ENCODE data around the gene GPATCH1.

GRCh38 chr19:33168528-33168927, 87.5 kb downstream of the GPATCH1 start:
- TF ChIP-seq GATA3 (IDR thresholded peaks at IDR 0.05; ENCODE audit: low read depth, low read length) (no peak), GATA2 (IDR thresholded peaks at IDR 0.05; ENCODE audit: low read depth, low read length) (no peak)
